Cerebellar nuclear complex (tissue), 1 donor: ENCODE data around the gene PLA2G4E.

Source experiments
- DNase-seq, 2 experiments: peaks; one replicate each; lab custom pipeline; 2025; lab: John Stamatoyannopoulos, UW

Gene PLA2G4E

DNA sequence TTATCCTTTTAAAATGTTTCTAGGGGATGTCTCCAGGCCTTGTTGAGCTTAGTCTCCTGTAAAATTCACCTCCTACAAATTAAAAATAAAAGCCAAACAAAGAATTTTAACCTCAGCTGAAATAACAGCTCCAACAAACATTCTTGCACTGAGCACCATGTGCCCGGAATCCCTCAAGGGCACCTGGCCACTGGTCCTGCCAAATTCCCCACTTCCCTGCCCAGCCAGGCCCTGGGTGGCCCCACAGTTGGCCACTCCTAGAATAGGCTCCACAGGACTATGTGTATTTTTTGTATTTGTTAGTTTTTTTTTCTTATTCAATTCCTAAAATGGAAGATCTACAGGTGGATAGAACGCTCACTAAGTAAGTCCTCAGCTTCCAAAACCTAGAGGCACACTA is 33.1 kb upstream of the PLA2G4E start:
- no peak for DNase-seq

DNA sequence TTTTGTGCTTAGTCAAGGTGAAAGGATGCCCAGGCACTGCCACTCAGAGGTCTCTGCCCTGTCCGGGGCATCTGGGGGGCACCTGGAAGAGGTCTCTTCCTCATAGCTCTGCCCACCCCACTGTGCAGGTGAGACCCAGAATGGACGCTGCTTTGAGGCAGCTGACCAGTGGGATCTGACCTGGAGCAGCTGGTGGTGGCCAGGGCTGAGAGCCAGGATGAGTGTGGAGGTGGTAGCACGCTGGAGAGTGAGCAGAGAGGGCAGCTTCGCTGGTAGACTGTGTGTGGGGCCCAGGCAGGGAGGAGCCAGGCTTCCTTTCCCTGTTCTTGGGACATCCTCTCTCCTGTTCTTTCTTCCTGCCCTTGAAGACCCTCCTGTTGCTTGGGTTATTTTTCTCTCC is 32.2 kb upstream of the PLA2G4E start:
- DNase-seq: no peak

DNA sequence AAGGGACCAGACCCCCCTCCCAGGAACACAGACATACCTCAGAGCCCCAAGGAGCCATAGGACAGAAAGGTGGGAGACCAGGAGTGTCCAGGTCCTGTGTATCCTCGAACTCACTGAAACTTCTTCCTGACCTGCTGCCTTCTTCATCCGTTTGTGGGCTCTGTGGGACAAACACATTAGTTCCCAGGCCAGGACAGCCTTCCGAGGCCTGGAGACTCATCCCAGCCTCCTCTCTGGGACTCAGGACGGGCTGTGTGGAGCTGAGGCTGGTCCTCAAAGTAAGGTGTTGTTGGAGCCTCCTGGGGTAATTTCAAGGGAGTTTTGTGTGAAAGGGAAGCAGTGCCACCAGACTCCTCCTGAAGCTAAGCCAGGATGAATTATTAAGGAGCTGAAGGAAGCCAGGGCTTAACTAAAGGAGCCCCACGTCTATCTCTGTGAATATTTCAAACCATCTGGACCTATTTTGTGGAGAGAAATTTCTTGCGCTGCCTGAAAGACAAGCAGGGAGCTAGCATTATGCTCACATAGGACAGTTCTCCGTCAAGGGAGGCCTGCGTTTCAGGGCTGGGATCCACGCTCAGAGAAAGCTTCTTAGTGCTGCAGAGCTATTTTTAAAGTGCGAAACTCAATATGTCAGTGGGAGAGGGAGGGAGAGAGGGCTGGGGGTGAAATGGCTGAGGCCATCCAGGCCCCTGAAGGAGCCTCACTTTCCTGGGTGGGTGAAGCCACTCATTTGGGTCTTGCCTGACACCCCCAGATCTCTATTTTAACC is 29.8 kb upstream of the PLA2G4E start:
- no peak for DNase-seq

DNA sequence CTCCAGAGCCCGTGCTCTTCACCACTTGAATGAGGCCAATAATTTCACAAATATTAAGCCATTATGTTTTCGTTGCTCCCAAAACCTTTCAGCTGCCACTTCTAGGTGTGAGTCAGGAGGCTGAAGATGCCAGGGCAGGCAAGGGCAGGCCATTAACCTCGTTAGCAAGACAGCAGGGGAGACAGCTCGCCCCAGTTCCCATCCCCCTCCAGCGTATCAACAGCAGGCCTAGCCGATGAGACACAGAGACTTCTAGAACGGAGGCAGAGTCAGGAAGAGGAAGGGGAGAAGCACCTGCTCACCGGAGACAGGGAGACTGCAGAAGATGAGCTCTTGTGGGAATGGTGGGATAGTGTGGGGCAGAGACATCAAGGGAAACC is 28.0 kb upstream of the PLA2G4E start:
- no peak for DNase-seq

DNA sequence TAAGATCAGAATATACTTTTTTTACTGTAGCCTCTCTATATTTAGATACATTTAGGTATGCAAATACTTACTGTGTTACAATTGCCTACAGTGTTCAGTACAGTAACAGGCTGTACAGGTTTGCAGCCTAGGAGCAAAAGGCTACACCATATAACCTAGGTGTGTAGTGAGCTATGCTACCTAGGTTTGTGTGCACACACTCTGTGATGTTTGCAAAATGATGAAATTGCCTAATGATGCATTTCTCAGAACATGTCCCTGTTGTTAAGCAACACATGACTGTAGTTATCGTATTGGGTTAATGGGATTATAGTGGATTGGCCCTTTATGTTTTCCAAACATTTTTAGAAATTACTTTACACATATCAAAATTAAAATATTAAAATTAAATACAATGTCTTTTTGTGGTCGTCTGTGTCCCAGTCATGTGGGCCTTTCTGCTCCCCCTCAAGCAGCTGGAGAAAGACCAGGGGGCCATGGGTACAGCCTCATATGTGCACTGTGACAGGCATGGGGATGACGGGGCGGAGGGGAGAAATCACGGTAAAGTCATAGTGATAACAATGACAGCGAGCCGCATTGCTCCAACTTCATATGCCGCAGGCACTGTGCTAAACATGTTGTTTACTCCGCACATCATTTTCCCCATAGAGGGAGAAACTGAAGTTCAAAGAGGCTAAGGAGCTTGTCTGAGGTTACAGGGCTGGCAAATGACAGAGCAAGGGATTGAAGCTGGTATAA is 27.4 kb upstream of the PLA2G4E start:
- no peak for DNase-seq

DNA sequence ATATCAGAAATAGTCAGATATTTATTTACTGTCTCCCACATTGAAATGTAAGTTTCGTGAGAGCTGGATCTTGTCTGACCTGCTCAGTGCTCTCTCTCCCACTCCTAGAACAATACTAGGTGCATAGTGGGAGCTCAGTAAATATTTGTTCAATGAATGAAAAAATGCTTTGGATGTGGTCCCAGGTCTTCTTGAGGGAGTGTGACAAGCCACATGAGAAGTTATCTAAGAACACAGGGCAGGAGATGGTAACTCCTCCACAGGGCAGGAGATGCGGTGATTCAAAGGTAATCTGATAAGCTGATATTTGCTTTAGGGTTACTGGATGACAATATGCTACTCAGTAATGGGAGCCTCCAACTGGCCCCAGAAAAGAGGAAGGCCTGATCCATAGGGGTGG is 25.8 kb upstream of the PLA2G4E start:
- DNase-seq: no peak

DNA sequence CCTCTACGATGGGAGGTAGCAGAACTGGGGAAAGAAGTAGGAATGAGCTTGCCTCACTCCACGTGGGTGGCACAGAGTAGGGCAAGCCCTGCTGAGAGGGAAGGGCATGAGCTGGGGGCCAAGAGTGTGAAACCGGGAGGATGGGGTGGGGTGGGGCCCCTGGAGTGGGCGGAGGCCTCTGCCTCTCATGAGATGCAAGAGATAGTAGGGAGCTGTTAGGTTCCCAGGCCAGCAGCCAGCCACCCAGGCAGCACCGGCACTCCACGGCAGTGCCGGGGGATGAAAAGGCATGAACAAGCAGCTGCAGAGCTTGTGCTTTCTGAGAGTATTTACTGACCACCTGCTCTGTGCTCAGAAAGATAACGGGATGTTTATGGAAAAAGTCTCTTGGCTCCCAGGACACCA is 24.4 kb upstream of the PLA2G4E start:
- no peak for DNase-seq

DNA sequence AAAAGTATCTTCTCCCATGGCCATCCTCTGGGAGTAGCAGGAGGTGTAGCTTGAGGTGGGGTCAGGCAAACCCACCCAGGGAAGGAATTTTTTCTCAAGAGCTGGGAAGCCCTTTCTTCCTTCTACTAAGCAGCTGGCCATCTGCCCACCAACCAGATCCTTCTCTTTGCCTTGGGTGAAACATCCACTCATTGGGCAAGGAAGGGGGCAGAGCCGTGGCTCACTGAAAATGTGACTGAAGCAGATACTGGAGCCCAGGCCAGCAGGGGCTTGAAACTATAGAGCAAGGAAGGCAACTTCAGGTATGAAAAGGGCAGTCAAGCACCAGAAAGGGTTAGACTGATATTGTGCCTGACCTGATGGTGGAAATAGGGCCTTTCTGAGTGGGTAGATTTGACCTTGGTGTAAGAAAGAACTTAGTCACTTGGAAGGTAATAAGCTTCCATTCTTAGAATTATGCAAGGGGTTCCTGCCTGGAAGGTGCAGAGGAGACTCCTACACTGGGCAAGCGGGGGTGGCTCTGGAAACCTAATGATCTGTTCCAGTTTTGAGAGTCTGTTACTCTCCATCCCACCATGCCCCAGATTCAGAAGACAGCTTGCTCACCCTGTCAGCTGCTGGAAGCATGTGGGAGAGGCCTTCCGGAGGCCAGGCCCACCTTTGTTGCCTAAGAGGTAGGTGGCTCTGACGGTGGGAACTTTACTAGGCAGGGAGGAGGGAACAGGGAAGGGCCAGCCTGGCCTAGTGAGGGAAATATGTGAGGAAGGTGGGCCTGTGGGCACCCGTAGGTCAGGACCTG is 22.0 kb upstream of the PLA2G4E start:
- DNase-seq: no peak

DNA sequence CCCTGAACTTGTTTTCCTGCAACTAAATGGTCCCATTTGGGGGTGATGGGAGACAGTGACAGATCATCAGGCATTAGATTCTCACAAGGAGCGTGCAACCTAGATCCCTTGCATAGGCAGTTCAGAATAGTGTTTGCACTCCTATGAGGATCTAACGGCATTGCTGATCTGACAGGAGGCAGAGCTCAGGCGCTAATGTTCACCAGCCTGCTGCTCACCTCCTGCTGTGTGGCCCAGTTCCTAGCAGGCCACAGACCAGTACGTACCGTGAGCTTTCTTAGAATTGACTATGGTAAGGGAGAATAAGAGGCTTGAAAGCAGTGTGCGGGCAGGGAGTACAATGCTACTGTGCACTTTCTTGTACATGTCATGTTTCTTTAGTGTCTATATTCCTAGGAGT is 17.6 kb upstream of the PLA2G4E start:
- DNase-seq: no peak

DNA sequence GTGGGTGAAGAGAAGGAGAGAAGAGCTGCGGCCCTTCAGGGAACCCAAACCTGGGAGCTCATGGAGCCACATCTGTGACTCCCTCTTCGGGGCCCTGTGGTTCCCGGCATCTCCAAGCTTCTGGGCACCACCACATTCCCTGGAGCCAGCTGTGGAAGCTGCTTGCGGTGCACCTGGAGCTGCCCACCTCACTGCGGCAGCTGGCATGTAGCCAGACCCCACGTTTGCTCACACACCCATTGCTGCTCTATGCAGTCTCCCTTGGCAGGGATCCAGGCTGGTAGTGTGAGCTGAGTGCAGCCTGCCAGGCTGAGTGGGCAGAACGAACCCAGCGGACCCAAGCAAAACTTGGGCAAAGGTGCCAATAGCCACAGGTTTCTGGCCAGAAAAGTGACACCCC is 16.8 kb upstream of the PLA2G4E start:
- no peak for DNase-seq

DNA sequence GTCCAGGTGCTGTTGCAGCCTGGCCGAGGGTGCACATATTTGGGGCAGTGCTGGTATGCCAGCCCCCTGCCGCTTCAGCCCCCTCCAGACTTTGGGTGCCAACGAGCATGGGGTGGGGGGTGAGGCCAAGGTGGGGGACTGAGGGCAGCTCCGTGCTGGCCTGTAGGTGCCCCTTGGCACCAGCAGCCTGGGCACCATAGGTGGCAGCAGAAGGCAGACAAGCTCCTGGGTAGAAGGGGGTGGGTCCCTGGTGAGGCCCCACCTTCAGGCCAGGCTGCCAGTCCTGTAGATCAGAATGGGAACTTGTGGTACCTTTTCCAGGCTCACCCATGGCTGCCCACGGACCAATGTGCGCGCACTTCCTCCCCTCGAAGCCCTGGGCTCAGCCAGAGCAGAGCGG is 16.1 kb upstream of the PLA2G4E start:
- DNase-seq: no peak

DNA sequence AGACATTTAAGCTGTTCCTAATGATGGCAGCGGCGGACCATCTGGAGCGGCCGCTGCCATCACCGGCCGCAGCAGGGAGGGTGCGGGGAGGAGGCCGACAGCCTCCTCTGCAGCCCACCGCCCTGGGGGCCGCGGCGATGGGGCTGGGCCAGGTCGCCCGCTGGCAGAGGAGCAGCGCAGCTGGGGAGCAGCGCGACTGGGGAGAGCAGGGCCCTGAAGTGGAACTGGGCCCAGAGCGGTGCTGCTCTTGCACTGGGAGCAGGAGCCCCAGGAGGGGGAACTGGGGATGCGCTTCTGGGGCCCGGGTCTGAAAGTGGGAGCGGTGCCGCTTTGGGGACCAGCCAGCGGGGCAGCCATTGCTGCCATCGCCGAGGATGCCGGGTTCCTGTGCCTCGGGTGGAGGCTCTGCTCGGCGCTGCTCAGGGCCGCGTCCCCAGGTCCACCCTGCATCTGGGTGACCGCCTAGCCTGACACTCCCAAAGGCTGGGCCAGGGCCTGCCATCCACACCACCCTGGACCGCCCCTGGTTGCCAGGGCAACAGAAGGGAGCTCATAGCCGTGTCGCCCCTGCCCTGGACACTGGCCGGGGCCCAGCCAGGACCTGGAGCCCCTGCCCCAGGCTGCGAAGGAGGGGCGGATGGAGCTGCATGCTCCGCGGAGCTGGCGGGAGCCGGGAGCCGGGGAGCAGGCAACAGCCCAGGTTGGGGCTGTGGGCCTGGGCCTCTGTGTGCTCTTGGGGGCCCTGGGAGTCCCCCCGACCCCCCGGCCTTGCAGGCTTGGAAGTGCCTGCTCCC is 15.5 kb upstream of the PLA2G4E start:
- no peak for DNase-seq

DNA sequence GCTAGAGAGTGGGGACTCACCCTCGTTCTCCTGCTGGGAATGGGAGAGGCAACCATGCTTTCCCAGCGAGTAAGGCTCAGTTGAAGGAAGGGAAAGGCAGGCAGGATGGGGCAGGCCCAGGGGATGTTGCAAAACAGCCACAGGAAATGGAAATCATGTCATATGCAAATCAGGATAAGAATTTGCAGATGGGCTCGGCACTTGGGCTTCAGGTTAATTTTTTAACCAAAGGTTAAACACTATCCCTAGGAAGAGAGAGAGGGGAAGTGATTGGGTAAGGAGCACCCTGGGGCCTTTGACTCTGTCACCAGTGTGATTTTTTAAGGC is 14.6 kb upstream of the PLA2G4E start:
- no peak for DNase-seq

DNA sequence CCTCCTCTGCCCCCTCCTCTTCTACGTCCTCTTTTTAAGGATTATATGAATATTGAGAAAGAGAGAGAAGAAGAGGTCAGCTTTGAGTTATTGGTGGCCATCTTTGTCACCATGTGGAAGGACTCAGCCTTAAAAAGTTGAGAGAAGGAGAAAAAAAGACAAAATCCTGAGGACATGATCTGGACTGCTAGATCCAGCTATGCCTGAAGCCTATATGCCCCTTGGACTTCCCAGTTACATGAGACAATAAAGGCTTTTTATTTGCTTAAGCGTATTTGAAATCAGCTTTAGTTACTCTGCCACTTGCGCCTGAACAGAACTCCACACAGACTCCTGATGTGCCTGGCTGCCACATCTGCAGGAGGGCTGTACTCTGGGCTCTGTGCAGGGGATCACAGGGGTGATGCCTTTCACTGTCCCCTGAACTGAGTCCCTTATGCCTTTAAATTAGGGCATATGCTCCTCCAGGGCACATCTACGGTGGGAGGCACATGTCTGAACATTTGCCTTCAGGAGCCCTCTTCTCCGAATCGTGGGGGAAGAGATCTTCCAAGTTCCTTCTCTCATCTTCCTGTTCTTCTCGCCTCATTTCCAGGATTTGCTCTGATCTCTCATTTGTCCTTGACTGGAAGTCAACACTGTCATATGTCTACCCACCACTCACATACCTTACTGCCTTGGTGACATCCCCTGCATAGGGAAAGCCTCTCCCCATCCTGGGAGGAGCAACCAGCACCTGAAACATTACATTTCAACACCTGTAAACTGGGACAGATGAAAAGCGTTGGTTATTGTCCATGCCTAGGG is 14.0 kb upstream of the PLA2G4E start:
- DNase-seq: no peak

DNA sequence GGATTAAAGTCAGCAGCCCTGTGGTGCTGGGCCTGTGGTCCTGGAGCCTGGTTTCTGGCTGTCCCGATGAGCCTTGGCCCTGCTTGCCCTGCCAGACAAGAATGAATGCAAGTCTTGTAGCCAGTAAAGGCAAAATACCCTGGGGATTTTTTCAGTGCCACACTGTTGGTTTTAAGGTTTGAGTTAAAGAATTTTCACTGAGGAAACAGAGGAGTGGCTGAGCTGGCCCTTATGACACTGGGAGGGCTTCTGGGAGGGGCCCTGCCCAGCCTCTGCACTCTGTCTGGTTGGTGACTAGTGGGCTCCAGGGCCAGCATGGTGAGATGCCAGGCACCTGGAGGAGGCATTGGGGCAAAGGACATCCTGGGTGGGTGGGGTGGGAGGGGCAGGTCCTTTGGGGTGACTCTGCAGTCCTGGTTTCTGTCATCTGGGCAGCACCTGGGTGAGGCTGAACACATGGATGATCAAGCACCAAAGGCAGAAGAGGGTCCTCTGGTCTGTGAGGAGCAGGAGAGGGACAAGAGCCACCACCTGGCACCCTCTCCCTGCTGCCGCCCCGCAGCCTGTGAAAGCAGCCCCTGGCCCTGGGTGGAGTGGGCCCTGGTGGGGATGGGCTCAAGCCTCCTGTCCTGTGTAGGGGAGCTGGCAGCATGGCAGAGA is 12.5 kb upstream of the PLA2G4E start:
- DNase-seq: no peak

DNA sequence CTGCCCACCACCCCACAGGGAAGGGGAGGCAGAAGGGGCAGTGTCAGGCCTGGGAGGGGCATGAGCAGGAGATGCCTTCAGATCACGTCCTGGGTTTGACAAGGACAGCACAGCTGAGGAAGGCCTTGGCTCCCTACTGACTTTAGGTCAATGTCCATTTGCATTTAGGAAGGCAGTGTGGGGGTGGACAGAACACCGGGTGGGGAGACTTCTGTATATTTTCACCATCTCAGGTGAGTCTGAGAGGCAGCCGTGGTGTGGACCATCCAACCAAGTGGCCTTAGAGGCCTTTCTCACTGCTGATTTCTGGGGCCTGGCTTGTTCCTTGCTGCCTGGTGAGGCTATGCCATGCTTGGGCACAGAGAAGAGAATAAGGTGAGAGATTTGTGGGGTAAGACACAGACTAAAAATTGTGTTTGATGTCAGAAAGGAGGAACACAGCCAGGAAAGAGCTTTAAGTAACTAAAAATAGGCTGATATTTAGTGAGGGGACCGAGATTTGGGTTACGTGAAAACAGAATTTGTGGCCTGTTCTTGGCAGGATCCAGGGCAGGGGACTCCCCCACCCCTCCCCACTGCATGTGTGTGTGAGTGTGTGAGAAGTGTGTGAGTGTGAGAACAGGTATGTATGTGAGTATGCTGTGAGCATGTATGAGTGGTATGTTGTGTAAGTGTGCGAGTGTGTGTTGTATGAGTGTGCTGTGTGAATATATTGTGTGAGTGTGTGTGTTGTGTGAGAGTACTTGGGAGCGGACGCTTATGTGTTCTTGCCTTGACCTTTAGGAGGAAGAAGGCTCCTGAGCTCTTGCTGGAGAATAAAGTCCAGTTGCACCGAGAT is 11.8 kb upstream of the PLA2G4E start:
- DNase-seq: no peak

DNA sequence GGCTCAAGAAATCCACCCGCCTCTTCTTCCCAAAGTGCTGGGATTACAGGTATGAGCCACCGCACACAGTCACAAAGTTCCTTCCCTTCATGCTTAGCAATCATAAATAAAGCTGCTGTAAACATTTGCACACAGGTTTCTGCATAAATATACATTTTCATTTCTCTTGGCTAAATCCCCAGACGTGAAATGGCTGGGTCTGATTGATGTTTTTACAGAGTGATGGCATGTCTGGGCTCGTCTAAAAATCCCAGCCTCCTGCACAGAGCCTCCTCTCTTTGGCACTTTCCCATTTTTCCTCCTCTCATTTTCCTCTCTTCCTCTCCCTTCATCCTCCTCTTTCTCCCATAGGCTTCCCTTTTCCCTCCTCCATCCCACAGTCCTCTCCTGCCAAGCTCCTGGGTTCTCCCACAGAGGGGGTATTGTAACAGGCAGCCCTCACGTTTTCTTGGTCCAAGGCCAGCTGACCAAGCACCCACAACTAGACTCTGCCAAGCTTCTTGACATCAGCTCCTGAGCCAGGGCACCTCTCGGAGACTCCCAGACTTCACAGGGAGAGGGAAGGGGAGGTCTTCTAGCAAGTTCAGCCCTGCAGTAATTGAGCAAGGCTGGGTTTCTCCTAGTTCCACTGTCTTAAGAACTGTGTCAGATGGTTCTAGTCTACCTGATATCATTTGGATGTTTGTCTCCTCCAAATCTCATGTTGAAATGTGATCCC is 10.5 kb upstream of the PLA2G4E start:
- DNase-seq: no peak

DNA sequence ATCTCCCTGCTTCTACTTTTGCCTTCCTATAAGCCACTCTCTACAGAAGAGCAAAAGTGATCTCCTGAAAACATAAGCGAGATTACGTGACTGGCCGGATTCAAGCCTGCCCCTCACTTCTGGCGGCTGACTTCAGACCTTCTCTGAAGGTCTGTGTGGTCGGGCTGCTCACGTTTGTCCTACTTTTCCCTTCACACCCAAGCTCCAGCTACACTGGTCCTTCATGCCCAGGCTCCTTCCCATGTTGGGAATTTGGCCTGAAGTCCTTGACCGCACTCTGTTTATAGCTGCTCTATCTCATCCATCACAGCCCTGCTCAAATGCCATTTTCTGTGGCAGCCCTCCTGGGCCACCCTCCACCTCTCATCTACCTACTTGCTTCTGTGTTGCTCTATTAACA is 6.7 kb upstream of the PLA2G4E start:
- no peak for DNase-seq

DNA sequence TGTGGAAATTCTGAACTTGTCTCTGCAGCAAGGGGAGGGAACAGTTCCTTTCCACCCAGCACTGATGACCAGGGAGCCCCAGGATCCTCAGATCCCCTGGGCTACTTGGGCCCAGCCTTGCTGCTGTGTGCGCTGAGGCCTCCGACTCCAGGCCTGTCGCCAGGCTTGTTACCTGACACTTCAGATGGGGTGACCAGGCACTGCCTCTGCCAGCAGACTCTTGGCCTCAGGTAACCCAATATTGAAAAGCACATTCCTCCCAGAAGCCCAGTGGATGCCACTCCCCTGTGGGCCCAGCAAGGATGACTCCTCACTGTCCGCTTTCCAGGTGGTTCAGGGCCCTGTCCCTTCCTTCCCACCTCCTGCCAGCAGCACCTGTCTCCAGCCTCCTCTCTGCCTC is 3.5 kb upstream of the PLA2G4E start:
- DNase-seq: no peak
